ENCODE measurements around the gene ADCY9. TPM values are rescaled to one million over a fixed set of nuclear protein-coding genes. Genes with fewer than 3 reads are reported as not detected.

Gene ADCY9
- total RNA-seq, 1 experiment from 2014 or later = 9.8 TPM

GRCh38 chr16:4097826-4098240, 18.4 kb downstream of the ADCY9 start:
- TF ChIP-seq ZNF274 (IDR thresholded peaks at IDR 0.05; ENCODE audit: low read depth, low read length) = no peak
- Histone ChIP-seq H3K79me2 (ENCODE audit: insufficient read depth, low read length) (no peaks in the 10 kb centered on the region), H3K4me2 (ENCODE audit: low read length) (no peak overlapping the region), H3K9ac (ENCODE audit: low read length) (no peak overlapping the region), H2AFZ (ENCODE audit: low read depth, low read length, poor library complexity, severe bottlenecking) (no peak overlapping the region), H4K20me1 (ENCODE audit: insufficient read depth) (no peaks in the 10 kb centered on the region), H3K36me3 (ENCODE audit: control insufficient read depth in 1 of 2, insufficient read depth in 2 of 2, low read length in 2 of 2) (no peaks in the 10 kb centered on the region), H3K27ac (ENCODE audit: low read depth, low read length) (no peak overlapping the region), H3K9me3 (ENCODE audit: control insufficient read depth in 1 of 2, insufficient read depth in 1 of 2, low read depth in 1 of 2, low read length in 2 of 2) (no peaks in the 10 kb centered on the region), H3K4me3 (replicated peaks in 1 of 2; ENCODE audit: low read depth in 1 of 2, low read length in 2 of 2) (no peak overlapping the region), H3K4me1 (ENCODE audit: control insufficient read depth in 1 of 2, insufficient read depth in 2 of 2, low read length in 2 of 2) (peaks cover 0 to 3% of the 10 kb centered on the region in 2 experiments; a peak in 1 of 4 replicates), H3K27me3 (ENCODE audit: insufficient read depth, low read length) (no peaks in the 10 kb centered on the region), H3K9me2 (ENCODE audit: insufficient read depth) (no peaks in the 10 kb centered on the region)
- RAD21 ChIA-PET (ENCODE audit: low non-redundant PET in 1 of 2, low total read pairs in 2 of 2, uncharacterized antibody in 2 of 2, unreplicated experiment in 2 of 2) = no interaction called here
- CTCF ChIA-PET = no interaction called here
- no TSS peak for BruUV-seq (replicated peaks)
- POLR2A ChIA-PET = no interaction called here
- intact Hi-C loops (cut with micrococcal nuclease) = no loop called here
- DNase-seq (ENCODE audit: low read depth, low spot score) (no peak), ATAC-seq (no peak)

GRCh38 chr16:4096509-4096908, 19.7 kb downstream of the ADCY9 start:
- no peak for TF ChIP-seq CBX3 (IDR thresholded peaks at IDR 0.05; ENCODE audit: low read depth)
- no peak for TF ChIP-seq YY1 (IDR thresholded peaks at IDR 0.05; ENCODE audit: extremely low read depth, insufficient replicate concordance, low read depth, low read length)
- TF ChIP-seq REST (IDR thresholded peaks at IDR 0.05; ENCODE audit: low read depth) = no peak
- no peak for TF ChIP-seq ELF1 (IDR thresholded peaks at IDR 0.05; ENCODE audit: borderline replicate concordance, low read depth)
- no peak for TF ChIP-seq SRF (IDR thresholded peaks at IDR 0.05; ENCODE audit: low read depth)
- no peak for TF ChIP-seq MAX (IDR thresholded peaks at IDR 0.05)
- TF ChIP-seq EZH2phosphoT487 (IDR thresholded peaks at IDR 0.05; ENCODE audit: borderline replicate concordance) = no peak
- TF ChIP-seq SIN3A (IDR thresholded peaks at IDR 0.05; ENCODE audit: low read depth) = no peak
- TF ChIP-seq ZFX (IDR thresholded peaks at IDR 0.05) = no peak
- no peak for TF ChIP-seq POLR2AphosphoS5 (IDR thresholded peaks at IDR 0.05; ENCODE audit: low read depth, low read length)
- TF ChIP-seq EGR1 (IDR thresholded peaks at IDR 0.05; ENCODE audit: low read depth) = no peak
- intact Hi-C loops (cut with micrococcal nuclease) = no loop called here
- ChIA-PET POLR2A (no interaction called here), CTCF (interaction anchor here (0.8 kb wide), 1 partner anchor 9 kb away, joined by 3 read pairs; no protein-coding TSS in a partner anchor), RAD21 (ENCODE audit: low non-redundant PET in 1 of 2, low total read pairs in 2 of 2, uncharacterized antibody in 2 of 2, unreplicated experiment in 2 of 2) (interaction anchor here (0.6 kb wide), 2 partner anchors 55 to 157 kb away, joined by 3 to 4 read pairs; no protein-coding TSS in a partner anchor)
- no peaks in the 10 kb centered on the region for H3K79me2 ChIP-seq (ENCODE audit: insufficient read depth, low read length)
- no peak for DNase-seq (ENCODE audit: low read depth, low spot score)
- no peak overlapping the region for H3K27ac ChIP-seq (ENCODE audit: low read depth, low read length)
- no peaks in the 10 kb centered on the region for H3K27me3 ChIP-seq (ENCODE audit: insufficient read depth, low read length)
- no peak overlapping the region for H2AFZ ChIP-seq (ENCODE audit: low read depth, low read length, poor library complexity, severe bottlenecking)
- ATAC-seq = no peak
- no peak overlapping the region for H3K4me3 ChIP-seq (replicated peaks in 1 of 2; ENCODE audit: low read depth in 1 of 2, low read length in 2 of 2)
- no TSS peak for BruUV-seq (replicated peaks)
- H3K9me2 ChIP-seq (ENCODE audit: insufficient read depth) = no peaks in the 10 kb centered on the region
- H3K4me1 ChIP-seq (ENCODE audit: control insufficient read depth in 1 of 2, insufficient read depth in 2 of 2, low read length in 2 of 2) = peaks cover 0 to 3% of the 10 kb centered on the region in 2 experiments; a peak in 1 of 4 replicates
- H4K20me1 ChIP-seq (ENCODE audit: insufficient read depth) = no peaks in the 10 kb centered on the region
- H3K4me2 ChIP-seq (ENCODE audit: low read length) = no peak overlapping the region
- no peak overlapping the region for H3K9ac ChIP-seq (ENCODE audit: low read length)
- H3K36me3 ChIP-seq (ENCODE audit: control insufficient read depth in 1 of 2, insufficient read depth in 2 of 2, low read length in 2 of 2) = no peaks in the 10 kb centered on the region
- no peaks in the 10 kb centered on the region for H3K9me3 ChIP-seq (ENCODE audit: control insufficient read depth in 1 of 2, insufficient read depth in 1 of 2, low read depth in 1 of 2, low read length in 2 of 2)

Data from HCT116 (cell line).